ENCODE measurements around the gene KSR1.
"Not testable (repeated sequence)": the region's sequence is repeated elsewhere in the genome, so short reads cannot be mapped to it uniquely, and the experiment has no call there.

Gene KSR1

DNA sequence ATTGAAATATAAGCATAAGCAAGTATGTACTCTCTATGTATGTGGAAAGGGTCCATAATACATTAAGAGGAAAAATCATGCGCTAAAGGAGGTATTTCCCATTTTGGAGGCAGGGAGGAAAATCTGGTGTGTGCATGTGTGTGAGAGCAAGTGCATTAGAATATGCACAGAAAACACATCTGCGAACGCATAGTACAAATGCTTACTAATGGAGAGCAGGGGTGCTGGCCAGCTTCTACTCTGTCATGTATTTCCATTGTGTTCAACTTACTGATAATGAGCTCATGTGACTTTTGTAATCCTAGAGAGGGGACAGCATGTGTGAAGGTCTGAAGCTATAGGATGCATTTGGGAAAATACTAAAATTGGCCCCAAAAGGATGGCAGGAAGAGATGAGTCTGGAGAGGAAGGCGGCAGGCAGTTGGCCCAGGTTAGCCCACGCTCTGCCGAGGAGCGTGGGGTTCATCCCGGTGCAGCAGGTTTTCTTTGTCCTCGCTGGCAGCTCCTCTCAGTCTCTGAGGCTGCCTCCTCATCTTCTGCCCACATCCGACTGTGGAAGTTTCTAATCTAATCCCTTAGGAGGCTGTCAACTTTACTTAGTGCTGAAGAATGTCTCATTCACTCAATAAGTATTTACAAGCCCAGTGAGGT lies 17.8 kb upstream of the KSR1 start:
- no peak for TF ChIP-seq ZNF274 (IDR thresholded peaks at IDR 0.05; ENCODE audit: low read depth, low read length)

DNA sequence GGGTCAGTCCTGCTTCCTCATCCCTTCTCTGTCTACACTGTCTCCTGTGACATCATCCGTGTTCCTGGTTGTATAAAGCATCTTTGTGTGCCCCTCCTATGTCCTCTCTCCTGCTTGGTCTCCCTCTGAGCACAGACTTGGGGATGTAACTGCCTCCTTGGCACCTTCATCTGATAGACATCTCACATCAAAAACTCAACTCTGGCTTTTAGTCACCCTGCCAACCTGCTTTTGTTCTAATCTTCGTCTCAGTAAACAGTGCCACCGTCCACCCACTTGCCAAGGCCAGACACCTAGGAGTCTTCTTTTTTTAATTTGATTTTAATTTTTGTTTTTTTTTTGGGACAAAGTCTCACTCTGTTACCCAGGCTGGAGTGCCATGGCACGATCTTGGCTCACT lies 16.9 kb upstream of the KSR1 start:
- H3K4me3 ChIP-seq (ENCODE audit: low read length) = no peak overlapping the region
- no peak for TF ChIP-seq ZNF274 (IDR thresholded peaks at IDR 0.05; ENCODE audit: low read depth, low read length)

More for the DNA sequence above, 17.8 kb upstream of the KSR1 start:
- H3K4me3 ChIP-seq (ENCODE audit: low read length) = no peak overlapping the region

DNA sequence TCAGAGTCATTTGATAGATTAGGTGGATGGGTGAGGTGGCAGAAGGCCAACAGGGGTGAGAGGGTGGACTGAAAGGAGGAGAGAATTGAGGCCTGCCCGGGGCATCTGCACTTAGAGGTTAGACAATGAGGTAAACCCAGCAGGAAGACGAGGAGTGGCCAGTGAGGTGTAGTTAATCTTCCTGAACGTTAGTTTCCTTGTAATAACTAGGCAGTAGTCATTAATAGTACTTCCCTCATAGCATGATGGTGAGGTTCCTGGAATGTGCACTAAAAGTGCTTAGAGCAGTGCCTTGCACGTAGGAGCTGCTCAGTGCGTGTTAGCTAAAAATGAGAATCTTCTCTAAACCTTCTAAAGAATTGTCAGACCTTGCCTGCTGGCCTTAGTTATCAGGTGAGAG lies 13.5 kb upstream of the KSR1 start:
- TF ChIP-seq ZNF274 (IDR thresholded peaks at IDR 0.05; ENCODE audit: low read depth, low read length) = no peak
- H3K4me3 ChIP-seq (ENCODE audit: low read length) = no peak overlapping the region

DNA sequence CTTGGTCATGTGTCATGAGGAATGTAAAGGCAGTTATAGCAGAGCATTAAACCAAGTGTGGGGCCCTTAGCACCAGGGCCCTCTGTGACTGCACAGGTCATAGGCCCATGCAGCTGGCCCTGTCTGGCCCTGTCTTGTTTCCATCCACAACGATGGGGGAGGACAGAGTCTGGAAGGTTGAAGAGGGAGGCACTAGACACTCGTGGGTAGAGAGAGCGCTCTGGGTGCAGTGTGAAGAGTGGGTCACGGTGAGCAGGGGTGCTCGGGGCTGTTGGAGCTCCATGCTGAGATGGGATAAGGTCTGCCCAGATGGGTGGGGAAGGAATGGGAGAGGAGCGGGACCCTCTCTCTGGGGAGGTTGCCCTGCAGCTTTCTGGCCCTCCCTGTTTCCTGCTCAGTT lies 12.8 kb upstream of the KSR1 start:
- TF ChIP-seq ZNF274 (IDR thresholded peaks at IDR 0.05; ENCODE audit: low read depth, low read length) = no peak
- no peak overlapping the region for H3K4me3 ChIP-seq (ENCODE audit: low read length)

DNA sequence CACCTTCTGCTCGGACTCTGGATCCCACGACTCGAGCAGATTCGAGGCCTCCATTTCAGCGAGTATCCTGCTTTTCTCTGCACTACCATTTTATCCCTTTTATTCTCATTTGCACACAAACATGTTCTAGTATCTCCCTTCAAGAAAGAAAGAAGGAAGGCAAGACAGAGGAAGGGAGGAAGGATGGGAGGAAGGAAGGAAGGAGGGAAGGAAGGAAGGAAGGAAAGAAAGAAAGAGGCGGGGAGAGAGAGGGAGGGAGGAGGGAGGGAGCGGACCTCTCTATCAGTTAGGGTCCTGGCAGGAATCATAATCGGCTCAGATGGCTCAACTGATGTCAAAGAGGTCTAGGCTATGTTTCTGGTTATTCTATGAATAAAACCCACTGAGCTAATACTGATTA lies 10.3 kb upstream of the KSR1 start:
- no peak for TF ChIP-seq ZNF274 (IDR thresholded peaks at IDR 0.05; ENCODE audit: low read depth, low read length)

DNA sequence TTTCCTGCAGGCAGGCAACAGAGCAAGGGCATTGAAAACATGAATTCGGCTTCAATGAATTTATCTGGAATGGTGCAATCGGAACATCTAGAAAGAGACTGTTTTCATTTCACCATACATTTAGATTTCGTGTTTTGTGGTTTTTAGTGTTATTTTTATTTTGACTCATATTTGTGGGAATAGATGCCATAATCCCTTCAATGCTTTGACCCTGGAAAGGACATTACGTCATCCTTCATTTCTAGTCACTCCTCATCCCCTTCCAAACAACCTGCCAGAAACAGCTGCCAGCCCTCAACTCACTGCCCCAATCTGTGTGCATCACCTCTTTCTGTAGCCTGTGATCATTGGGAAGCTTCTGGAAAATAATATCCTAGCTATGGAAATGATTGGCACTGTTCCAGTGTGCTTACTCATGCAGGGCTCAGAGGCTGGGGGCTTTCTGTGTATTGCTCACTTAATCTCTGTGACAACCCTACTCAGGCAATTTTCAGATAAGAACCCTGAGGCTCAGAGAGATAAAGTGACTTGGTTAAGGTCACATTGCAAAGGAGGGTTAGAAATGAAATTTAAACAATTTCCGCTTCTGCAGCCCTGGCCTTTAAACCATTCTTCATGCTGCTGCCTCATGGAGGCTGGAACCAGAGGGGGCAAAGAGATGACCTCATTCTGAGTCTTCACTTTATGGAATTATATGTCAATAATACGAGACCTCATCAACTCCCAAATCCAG lies 9.5 kb upstream of the KSR1 start:
- no peak for TF ChIP-seq ZNF274 (IDR thresholded peaks at IDR 0.05; ENCODE audit: low read depth, low read length)

More for the DNA sequence above, 10.3 kb upstream of the KSR1 start:
- no peak overlapping the region for H3K4me3 ChIP-seq (ENCODE audit: low read length)

DNA sequence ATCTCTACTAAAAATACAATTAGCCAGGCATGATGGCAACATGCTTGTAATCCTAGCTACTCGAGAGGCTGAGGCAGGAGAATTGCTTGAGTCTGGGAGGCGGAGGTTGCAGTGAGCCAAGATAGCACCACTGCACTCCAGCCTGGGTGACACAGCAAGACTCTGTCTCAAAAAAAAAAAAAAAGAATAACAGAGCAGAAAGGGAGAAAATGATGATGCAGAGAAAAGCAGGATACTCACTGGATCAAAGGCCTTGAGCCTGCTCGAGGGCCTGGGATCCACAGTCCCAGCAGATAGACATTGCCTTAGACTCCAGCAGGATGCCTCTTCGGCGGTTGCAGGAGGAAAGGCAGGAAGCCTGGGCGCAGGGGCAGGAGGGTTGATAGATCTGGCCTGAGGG lies 7.7 kb upstream of the KSR1 start:
- not testable (repeated sequence) for H3K4me3 ChIP-seq (ENCODE audit: low read length)

More for the DNA sequence above, 9.5 kb upstream of the KSR1 start:
- H3K4me3 ChIP-seq (ENCODE audit: low read length) = no peak overlapping the region

DNA sequence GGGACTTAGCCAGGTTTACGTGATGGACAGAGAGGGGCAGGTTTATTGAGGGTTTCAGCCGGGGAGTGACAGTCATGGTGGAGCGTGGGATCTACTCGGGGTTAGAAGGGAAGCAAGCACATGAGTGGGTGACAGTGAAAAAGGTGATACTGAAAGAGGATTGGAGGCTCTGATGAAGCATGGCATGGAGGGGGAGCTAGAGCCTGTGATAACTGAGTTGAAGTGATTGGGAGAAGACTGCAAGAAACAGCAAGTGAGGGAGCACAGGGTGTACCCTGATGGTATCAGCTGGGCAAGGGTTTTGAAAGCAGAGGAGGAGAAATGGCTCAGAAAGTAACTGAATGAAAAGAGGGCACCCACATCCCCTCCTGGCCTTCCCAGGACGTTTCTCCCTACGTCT lies 6.7 kb upstream of the KSR1 start:
- no peak for TF ChIP-seq ZNF274 (IDR thresholded peaks at IDR 0.05; ENCODE audit: low read depth, low read length)
- no peak overlapping the region for H3K4me3 ChIP-seq (ENCODE audit: low read length)

DNA sequence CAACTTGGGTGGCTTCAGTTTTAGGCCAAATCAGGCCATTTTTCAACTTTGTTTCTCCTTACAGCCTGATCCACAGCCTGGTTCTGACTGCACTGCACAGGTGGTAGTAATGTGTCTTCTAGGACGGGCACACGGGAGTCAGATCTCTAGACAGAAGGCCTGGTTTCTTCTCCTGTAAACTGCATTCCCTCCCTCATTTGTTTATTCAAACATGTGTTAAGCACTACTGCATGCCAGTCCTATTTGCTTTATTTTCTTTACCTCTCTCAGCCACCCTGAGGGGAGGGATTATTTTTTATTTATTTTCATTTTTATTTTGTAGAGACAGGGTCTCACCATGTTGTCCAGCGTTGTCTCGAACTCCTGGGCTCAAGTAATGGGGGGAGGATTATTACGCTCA lies 6.3 kb upstream of the KSR1 start:
- no peak overlapping the region for H3K4me3 ChIP-seq (ENCODE audit: low read length)
- no peak for TF ChIP-seq ZNF274 (IDR thresholded peaks at IDR 0.05; ENCODE audit: low read depth, low read length)

DNA sequence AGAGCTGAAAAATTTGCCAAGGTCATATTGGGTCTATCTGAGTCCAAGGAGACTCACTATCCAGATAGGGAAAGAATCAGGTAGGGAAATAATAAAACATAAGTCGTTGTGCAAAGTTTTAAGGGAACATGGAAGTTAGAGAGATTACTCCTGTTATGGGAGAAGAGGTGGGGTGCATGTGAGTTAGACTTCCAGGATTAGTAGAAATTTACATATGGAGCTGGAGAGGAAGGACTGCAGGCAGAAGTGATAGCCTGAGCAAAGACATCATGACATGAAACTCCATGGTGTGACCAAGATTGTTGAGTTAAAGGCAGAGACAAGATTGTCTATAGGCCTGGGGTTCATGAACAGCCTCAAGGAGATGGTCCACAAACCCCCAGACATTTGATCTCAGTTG lies 5.8 kb upstream of the KSR1 start:
- TF ChIP-seq ZNF274 (IDR thresholded peaks at IDR 0.05; ENCODE audit: low read depth, low read length) = no peak
- no peak overlapping the region for H3K4me3 ChIP-seq (ENCODE audit: low read length)

DNA sequence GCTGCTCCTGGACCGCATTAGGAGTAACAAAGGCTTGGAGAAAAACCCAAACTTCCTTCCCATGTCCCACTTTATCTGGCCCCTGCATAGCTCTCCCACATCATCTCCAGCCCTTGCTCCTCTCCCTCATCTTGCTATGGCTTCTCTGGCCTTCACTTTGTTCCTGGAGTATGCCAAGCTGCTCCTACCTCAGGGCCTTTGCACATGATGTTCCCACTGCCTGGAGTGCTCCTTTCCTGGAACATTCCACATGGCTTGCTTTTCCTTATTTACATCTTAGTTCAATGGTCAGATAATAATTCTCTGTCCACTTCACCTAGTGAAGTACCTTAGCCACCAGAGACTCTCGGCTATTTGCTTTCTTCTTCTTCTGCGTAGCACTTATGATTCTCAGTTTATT lies 4.3 kb upstream of the KSR1 start:
- TF ChIP-seq ZNF274 (IDR thresholded peaks at IDR 0.05; ENCODE audit: low read depth, low read length) = no peak
- no peak overlapping the region for H3K4me3 ChIP-seq (ENCODE audit: low read length)

DNA sequence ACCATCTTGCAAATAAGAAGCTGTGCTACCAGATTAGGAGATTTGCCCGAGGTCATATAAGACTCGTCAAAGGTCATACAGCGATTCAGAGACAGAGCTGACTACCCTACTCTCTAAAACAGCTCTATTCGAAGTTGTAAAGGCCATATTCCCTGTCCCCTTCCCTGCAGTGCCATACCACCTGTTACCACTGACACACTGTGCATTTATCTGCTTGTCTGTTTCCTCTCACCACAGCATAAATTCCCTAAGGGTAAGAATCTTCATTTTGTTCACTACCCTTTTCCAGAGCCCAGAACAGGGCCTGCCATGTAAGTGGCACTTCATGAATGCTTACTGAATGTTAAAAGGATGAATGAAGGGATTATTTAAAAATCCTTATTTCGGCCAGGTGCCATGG lies 3.4 kb upstream of the KSR1 start:
- no peak for TF ChIP-seq ZNF274 (IDR thresholded peaks at IDR 0.05; ENCODE audit: low read depth, low read length)
- H3K4me3 ChIP-seq (ENCODE audit: low read length) = no peak overlapping the region

DNA sequence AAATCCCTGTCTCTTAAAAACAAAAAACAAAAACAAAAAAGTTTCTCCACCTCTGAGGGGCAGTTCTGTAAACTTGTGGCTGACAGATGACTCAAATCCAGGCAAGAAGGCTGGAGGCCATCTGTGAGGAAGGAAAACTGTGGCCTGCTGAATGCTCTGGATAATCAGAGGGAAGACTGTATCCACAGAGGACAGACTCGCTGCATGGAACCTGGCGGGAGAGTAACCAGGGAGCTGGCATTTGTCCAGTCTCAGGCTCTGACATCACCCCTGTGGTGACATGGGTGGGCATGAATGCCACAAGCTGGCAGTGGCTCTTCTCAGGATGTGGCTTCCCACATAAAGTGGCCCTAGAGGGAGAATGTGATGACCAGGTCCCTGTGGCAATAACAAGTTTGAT lies 2.8 kb upstream of the KSR1 start:
- H3K4me3 ChIP-seq (ENCODE audit: low read length) = no peak overlapping the region
- no peak for TF ChIP-seq ZNF274 (IDR thresholded peaks at IDR 0.05; ENCODE audit: low read depth, low read length)

DNA sequence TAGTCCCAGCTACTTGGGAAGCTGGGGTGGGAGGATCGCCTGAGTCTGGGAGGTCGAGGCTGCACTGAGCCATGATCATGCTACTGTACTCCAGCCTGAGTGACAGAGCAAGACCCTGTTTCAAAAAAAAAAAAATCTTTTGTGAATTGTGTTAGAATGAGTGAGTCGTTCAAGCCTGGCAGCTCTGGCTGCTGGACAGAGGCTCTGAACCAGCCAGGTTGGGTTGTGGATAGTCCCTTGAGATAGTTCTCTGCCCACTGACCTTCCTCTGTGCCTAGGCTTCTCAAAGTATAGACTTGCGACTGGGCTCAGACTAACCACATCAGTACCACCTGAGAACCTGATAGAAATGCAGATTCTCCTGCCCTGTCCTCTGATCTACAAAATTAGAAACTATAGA lies 2.2 kb upstream of the KSR1 start:
- no peak overlapping the region for H3K4me3 ChIP-seq (ENCODE audit: low read length)
- no peak for TF ChIP-seq ZNF274 (IDR thresholded peaks at IDR 0.05; ENCODE audit: low read depth, low read length)

DNA sequence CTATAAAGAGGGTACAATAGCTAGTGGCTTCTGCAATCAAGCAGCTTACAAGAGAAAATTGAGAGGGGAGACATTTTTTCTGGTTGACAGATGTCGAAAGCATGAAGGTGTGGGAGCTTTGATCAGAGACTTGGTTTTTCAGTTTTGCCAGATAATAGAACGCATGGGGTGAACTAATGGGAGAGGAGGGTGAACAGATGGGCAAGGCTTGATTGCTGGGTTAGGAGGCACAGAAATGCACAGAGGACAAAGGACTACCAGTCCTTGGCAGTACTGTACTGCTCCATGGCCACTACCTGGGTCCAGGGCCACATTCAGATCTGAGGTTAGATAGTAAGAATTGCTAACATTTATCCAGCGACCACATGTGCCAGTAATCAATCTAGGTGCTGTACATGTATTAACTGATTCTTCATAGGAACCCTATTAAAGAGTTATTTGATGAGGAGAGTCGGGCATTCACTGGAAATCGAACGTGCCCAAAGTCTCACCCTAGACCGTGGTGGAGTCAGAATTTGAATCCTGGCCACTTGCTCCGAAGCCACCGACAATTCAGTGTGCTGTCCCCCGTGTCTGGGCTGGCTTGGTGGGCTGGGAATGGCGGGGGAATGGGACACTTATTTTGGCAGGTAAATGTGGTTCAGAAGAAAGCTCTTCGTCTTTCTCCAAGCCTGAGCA lies 873 bp upstream of the KSR1 start:
- peak overlapping the region; percentile 88; the same call in 1 of the 2 replicates for H3K4me3 ChIP-seq (ENCODE audit: low read length)
- no peak for TF ChIP-seq ZNF274 (IDR thresholded peaks at IDR 0.05; ENCODE audit: low read depth, low read length)
